H1 (cell line): Measurements from ENCODE around the gene ELP4. TPM values are rescaled to one million over a fixed set of nuclear protein-coding genes. Genes with fewer than 3 reads are reported as not detected.

Source experiments
- CTCF ChIA-PET: fragments of 300-600 bp; sonication (Branson Sonifier 250); formaldehyde crosslinking; loops from one replicate; lab custom pipeline; 2021; ENCODE audit not compliant: partially characterized antibody; lab: Charles Lee
- POLR2A ChIA-PET: fragments of 300-600 bp; sonication (Branson Sonifier 250); formaldehyde crosslinking; loops from one replicate; lab custom pipeline; 2021; ENCODE audit warnings: inconsistent platforms; ENCODE audit not compliant: partially characterized antibody; lab: Charles Lee
- DNase-seq, 2 experiments: peaks; one replicate each; pipeline versions ENCODE4 v3.0.0 to v3.0.0-alpha.2; 2010 to 2022; ENCODE audit warnings: low spot score in 2 of 2, low read depth in 1 of 2, mixed read lengths in 1 of 2
- FAIRE-seq: peaks from 2 replicates; lab custom pipeline; 2011; peaks lifted over from hg19 to GRCh38; lab: Jason Lieb, UNC
- H2AFZ ChIP-seq: 2 replicates; pipeline ENCODE4 v1.8.1; 2012; ENCODE audit warnings: low read length, inconsistent platforms
- H2AK5ac ChIP-seq: 2 replicates; pipeline ENCODE4 v1.6.1; 2013; ENCODE audit warnings: low read depth, low read length
- H2BK120ac ChIP-seq: replicated peaks from 2 replicates; pipeline ENCODE3; 2013; ENCODE audit warnings: low read depth, low read length, inconsistent platforms
- H2BK12ac ChIP-seq: 2 replicates; pipeline ENCODE4 v1.6.1; 2013; ENCODE audit warnings: low read depth, low read length
- H2BK15ac ChIP-seq: 2 replicates; pipeline ENCODE4 v1.6.1; 2013; ENCODE audit warnings: low read length
- H2BK20ac ChIP-seq: 2 replicates; pipeline ENCODE4 v1.6.1; 2013; ENCODE audit warnings: low read length
- H2BK5ac ChIP-seq: 2 replicates; pipeline ENCODE4 v1.6.1; 2013; ENCODE audit warnings: low read depth, low read length
- H3K14ac ChIP-seq: 2 replicates; pipeline ENCODE4 v1.6.1; 2013; ENCODE audit warnings: inconsistent platforms; ENCODE audit not compliant: insufficient read length
- H3K18ac ChIP-seq: 2 replicates; pipeline ENCODE4 v1.6.1; 2013; ENCODE audit warnings: low read length; ENCODE audit errors: extremely low read depth
- H3K23ac ChIP-seq: 2 replicates; pipeline ENCODE4 v1.6.1; 2013; ENCODE audit warnings: inconsistent platforms; ENCODE audit not compliant: insufficient read length
- H3K23me2 ChIP-seq: 2 replicates; pipeline ENCODE4 v1.6.1; 2013; ENCODE audit warnings: low read depth, low read length
- H3K27ac ChIP-seq: 2 replicates; pipeline ENCODE4 v1.6.1; 2011; ENCODE audit warnings: low read depth, low read length, inconsistent platforms
- H3K27me3 ChIP-seq, 4 experiments: replicated peaks in 1 of 4; 1 replicate in 1 of 4; 2 replicates in 3 of 4; pipeline versions ENCODE4 v1.6.1 to v1.8.1; 2011 to 2013; ENCODE audit warnings: low read length in 3 of 4, mild to moderate bottlenecking in 3 of 4, inconsistent platforms in 2 of 4, mixed read lengths in 2 of 4, moderate library complexity in 1 of 4; ENCODE audit not compliant: control insufficient read depth in 3 of 4, insufficient read depth in 3 of 4; ENCODE audit errors: extremely low read depth in 1 of 4
- H3K36me3 ChIP-seq, 4 experiments: 2 replicates each; pipeline versions ENCODE4 v1.6.1 to v1.8.1; 2011 to 2013; ENCODE audit warnings: mild to moderate bottlenecking in 4 of 4, low read length in 3 of 4, moderate library complexity in 2 of 4, control low read depth in 1 of 4, inconsistent platforms in 1 of 4; ENCODE audit not compliant: insufficient read depth in 4 of 4, control insufficient read depth in 2 of 4
- H3K4ac ChIP-seq: replicated peaks from 2 replicates; pipeline ENCODE3; 2013; ENCODE audit warnings: low read length, low read depth, mixed read lengths, inconsistent platforms; ENCODE audit not compliant: insufficient read length
- H3K4me1 ChIP-seq, 4 experiments: replicated peaks in 1 of 4; 1 replicate in 1 of 4; 2 replicates in 3 of 4; pipeline versions ENCODE4 v1.6.1 to v1.8.1; 2011 to 2013; ENCODE audit warnings: low read length in 3 of 4, inconsistent platforms in 2 of 4, mixed read lengths in 1 of 4; ENCODE audit not compliant: insufficient read depth in 4 of 4, control insufficient read depth in 3 of 4
- H3K4me2 ChIP-seq, 2 experiments: 2 replicates each; pipeline versions ENCODE4 v1.6.1 to v1.8.1; 2011 to 2013; ENCODE audit warnings: low read depth in 2 of 2, low read length in 2 of 2, control low read depth in 1 of 2, inconsistent platforms in 1 of 2, mild to moderate bottlenecking in 1 of 2; ENCODE audit not compliant: insufficient read depth in 1 of 2
- H3K4me3 ChIP-seq, 4 experiments: fragments of 200-600, 300-600 bp in 1 of 4; sonication (generic), shearing (Covaris generic), sonication (Bioruptor Twin) in 1 of 4; 2 replicates each; pipeline versions ENCODE4 v1.5.1 to v1.8.1; 2011 to 2016; ENCODE audit warnings: low read length in 4 of 4, low read depth in 3 of 4, control low read depth in 2 of 4, inconsistent platforms in 2 of 4, mild to moderate bottlenecking in 2 of 4, mixed read lengths in 1 of 4, moderate library complexity in 1 of 4; ENCODE audit not compliant: insufficient read depth in 2 of 4; ENCODE audit errors: extremely low read depth in 1 of 4
- H3K56ac ChIP-seq: replicated peaks from 2 replicates; pipeline ENCODE3; 2013; ENCODE audit warnings: low read depth, mild to moderate bottlenecking, mixed read lengths, low read length, inconsistent platforms; ENCODE audit not compliant: insufficient read length
- H3K79me1 ChIP-seq: 2 replicates; pipeline ENCODE4 v1.6.1; 2013; ENCODE audit warnings: low read depth, low read length, control low read depth
- H3K79me2 ChIP-seq, 2 experiments: 2 replicates each; pipeline versions ENCODE4 v1.6.1 to v1.8.1; 2012 to 2013; ENCODE audit warnings: low read length in 2 of 2, mild to moderate bottlenecking in 2 of 2, inconsistent platforms in 1 of 2; ENCODE audit not compliant: insufficient read depth in 2 of 2, control insufficient read depth in 1 of 2
- H3K9ac ChIP-seq, 4 experiments: replicated peaks in 1 of 4; 1 replicate in 1 of 4; 2 replicates in 3 of 4; pipeline versions ENCODE4 v1.6.1 to v1.8.1; 2011 to 2013; ENCODE audit warnings: low read depth in 3 of 4, low read length in 3 of 4, control low read depth in 2 of 4, mild to moderate bottlenecking in 2 of 4, moderate library complexity in 2 of 4, inconsistent platforms in 1 of 4; ENCODE audit errors: extremely low read depth in 1 of 4
- H3K9me3 ChIP-seq, 2 experiments: 2 replicates each; pipeline versions ENCODE4 v1.6.1 to v1.8.1; 2012 to 2013; ENCODE audit warnings: mild to moderate bottlenecking in 2 of 2, moderate library complexity in 2 of 2, control low read depth in 1 of 2, inconsistent platforms in 1 of 2, low read depth in 1 of 2, low read length in 1 of 2, mixed read lengths in 1 of 2; ENCODE audit not compliant: insufficient read depth in 2 of 2
- H4K20me1 ChIP-seq, 2 experiments: replicated peaks in 1 of 2; 2 replicates each; pipeline versions ENCODE3 to v1.8.1; 2011 to 2013; ENCODE audit warnings: inconsistent platforms in 2 of 2, low read length in 2 of 2, mild to moderate bottlenecking in 1 of 2; ENCODE audit not compliant: insufficient read depth in 2 of 2, control insufficient read depth in 1 of 2
- H4K5ac ChIP-seq: 2 replicates; pipeline ENCODE4 v1.6.1; 2013; ENCODE audit warnings: low read length, low read depth, mixed read lengths, inconsistent platforms; ENCODE audit not compliant: insufficient read length
- H4K8ac ChIP-seq: 2 replicates; pipeline ENCODE4 v1.8.0; 2013; ENCODE audit warnings: mild to moderate bottlenecking, moderate library complexity, low read length, inconsistent platforms; ENCODE audit not compliant: insufficient read depth; ENCODE audit errors: extremely low read depth
- H4K91ac ChIP-seq: replicated peaks from 2 replicates; pipeline ENCODE3; 2013; ENCODE audit warnings: low read length, mixed read lengths, inconsistent platforms; ENCODE audit not compliant: insufficient read length
- CBX5 ChIP-seq: fragments of 300-800, 300-1000 bp; sonication (generic); IDR thresholded peaks from 2 replicates; pipeline ENCODE4 v1.7.1; 2016; ENCODE audit warnings: antibody characterized with exemption, low read length, low read depth
- CHD1 ChIP-seq: IDR thresholded peaks from 2 replicates; pipeline ENCODE4 v1.6.1; 2012; ENCODE audit warnings: low read depth, low read length, improper control_type of control experiment
- FOSL1 ChIP-seq: IDR thresholded peaks from 2 replicates; pipeline ENCODE4 v1.6.1; 2011; ENCODE audit warnings: mild to moderate bottlenecking, low read depth, low read length, moderate library complexity; ENCODE audit not compliant: insufficient read depth
- HDAC2 ChIP-seq, 2 experiments: fragments of 300-600 bp in 1 of 2; sonication (generic) in 1 of 2; IDR thresholded peaks; 2 replicates each; pipeline ENCODE4 v1.6.1; 2011 to 2012; ENCODE audit warnings: low read depth in 2 of 2, low read length in 2 of 2, mild to moderate bottlenecking in 2 of 2, moderate library complexity in 2 of 2, borderline replicate concordance in 1 of 2, inconsistent platforms in 1 of 2
- HDAC6 ChIP-seq: IDR thresholded peaks from one replicate; pipeline ENCODE4 v1.7.1; 2012; ENCODE audit warnings: low read depth, mild to moderate bottlenecking, inconsistent platforms, low read length, moderate library complexity
- KDM5A ChIP-seq: fragments of 200-600 bp; IDR thresholded peaks from 2 replicates; pipeline ENCODE4 v1.7.1; 2012; ENCODE audit warnings: mild to moderate bottlenecking, low read length, inconsistent platforms, mixed read lengths
- RBBP5 ChIP-seq: IDR thresholded peaks from 2 replicates; pipeline ENCODE4 v1.7.1; 2012; ENCODE audit warnings: low read depth, mild to moderate bottlenecking, inconsistent platforms, low read length, moderate library complexity, borderline replicate concordance
- TAF7 ChIP-seq: optimal IDR thresholded peaks from 2 replicates; pipeline ENCODE3; 2011; ENCODE audit warnings: low read depth, mild to moderate bottlenecking, inconsistent platforms, low read length, moderate library complexity, borderline replicate concordance
- TBP ChIP-seq: IDR thresholded peaks from 2 replicates; pipeline ENCODE4 v1.6.1; 2011; ENCODE audit warnings: low read depth, low read length, improper control_type of control experiment
- ZNF274 ChIP-seq: IDR thresholded peaks from 2 replicates; pipeline ENCODE4 v1.7.0; 2012; ENCODE audit warnings: low read length, borderline replicate concordance; ENCODE audit errors: extremely low read depth
- WGBS, 2 experiments: shearing (Covaris generic) in 1 of 2; methylation state at CpG; one replicate each; pipeline versions ENCODE4 v1.1.6 to v1.1.7; 2013 to 2015; ENCODE audit warnings: low lambda C conversion rate in 2 of 2, mixed read lengths in 2 of 2, inconsistent platforms in 1 of 2, low coverage in 1 of 2, missing lambda C conversion rate in 1 of 2; ENCODE audit not compliant: insufficient replicate concordance in 2 of 2, insufficient coverage in 1 of 2, insufficient read length in 1 of 2; ENCODE audit errors: extremely low coverage in 1 of 2, missing lambda C conversion rate in 1 of 2; 5-methylcytosine and 5-hydroxymethylcytosine counted together
- polyA plus RNA-seq, 7 experiments: library from polyadenylated mRNA; depleted of rRNA in 3 of 7; stranded (reverse) in 5 of 7; unstranded in 2 of 7; fragments of >200 nt in 5 of 7; fragments of 200-250 nt in 2 of 7; gene quantifications; 1 replicate in 5 of 7; 2 replicates in 1 of 7; 4 replicates in 1 of 7; pipeline versions ENCODE4 v1.2.1 to v1.2.3, GENCODE V29; 2011 to 2013; ENCODE audit warnings: missing spikeins in 2 of 7, mixed read lengths in 2 of 7
- total RNA-seq: library from RNA; stranded (reverse); fragmentation: NEBNext Ultra II Directional; extraction: Animal tissue kit (Norgen Biotek cat#: 25700); gene quantifications from 2 replicates; pipeline ENCODE4 v1.2.1, GENCODE V29; 2021
- TF ChIP-seq, protein P1 (sequence below), 3 experiments: IDR thresholded peaks; 1 replicate in 2 of 3; 2 replicates in 1 of 3; pipeline versions ENCODE4 v1.5.1 to v1.6.1; 2011; ENCODE audit warnings: low read length in 3 of 3, mild to moderate bottlenecking in 3 of 3, inconsistent platforms in 2 of 3, low read depth in 1 of 3, moderate library complexity in 1 of 3; ENCODE audit not compliant: insufficient read depth in 1 of 3; ENCODE audit errors: control extremely low read depth in 1 of 3

Gene ELP4
- total and polyA plus RNA-seq, 2 of the 8 experiments (the other 6 are each of a cell fraction or from before 2014, with no cell fraction given): 14.0 to 18.6 TPM

DNA sequence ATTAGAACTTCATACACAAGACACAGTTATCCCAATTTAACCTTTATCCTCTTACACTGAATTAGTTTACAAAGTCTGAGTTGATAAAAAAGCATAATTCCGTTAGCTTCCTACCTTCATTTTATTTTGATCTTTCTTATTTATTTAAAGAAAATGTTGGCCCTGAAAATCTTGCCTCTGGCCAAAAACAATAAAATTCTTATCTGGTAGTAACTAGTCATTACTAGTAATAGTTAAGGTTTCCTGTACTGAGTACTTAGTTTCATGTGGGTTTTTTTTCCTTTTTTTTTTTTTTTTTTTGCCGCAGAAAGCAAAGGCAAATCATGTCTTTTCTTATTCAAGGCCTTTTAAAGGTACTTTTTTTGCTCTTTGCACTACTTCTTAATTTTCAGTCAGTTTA is 180.9 kb downstream of the ELP4 start:
- Histone ChIP-seq H4K5ac (no peak overlapping the region), H2AFZ (no peak overlapping the region), H4K8ac (no peak overlapping the region), H3K27ac (no peak overlapping the region), H3K79me2 (no peaks in the 10 kb centered on the region), H3K4me3 (no peak overlapping the region), H3K4ac (no peak overlapping the region), H4K91ac (no peak overlapping the region), H4K20me1 (no peaks in the 10 kb centered on the region), H2BK120ac (no peak overlapping the region), H3K79me1 (no peaks in the 10 kb centered on the region), H3K56ac (no peak overlapping the region), H3K9me3 (no peaks in the 10 kb centered on the region), H3K9ac (no peak overlapping the region), H2BK20ac (no peak overlapping the region), H3K4me2 (no peak overlapping the region), H3K36me3 (no peaks in the 10 kb centered on the region), H3K14ac (no peak overlapping the region), H2AK5ac (no peak overlapping the region), H3K27me3 (no peaks in the 10 kb centered on the region), H2BK5ac (no peak overlapping the region), H3K18ac (no peak overlapping the region), H2BK15ac (no peak overlapping the region), H3K4me1 (peaks cover 0 to 3% (median 0%) of the 10 kb centered on the region in 4 experiments; a peak in 1 of 7 replicates), H2BK12ac (no peak overlapping the region), H3K23ac (no peak overlapping the region), H3K23me2 (no peaks in the 10 kb centered on the region)
- ChIA-PET POLR2A (no interaction called here), CTCF (interaction anchor here (1.0 to 1.4 kb wide), 2 partner anchors 19 to 49 kb away, joined by 3 to 5 read pairs; no protein-coding TSS in a partner anchor)
- 78% methylated on average over 1 of the region's 2 CpGs; no CpG with 5 or more reads in 1 of the 2 experiments for WGBS, 2 experiments
- DNase-seq (no peak), FAIRE-seq (no peak)
- TF ChIP-seq TBP (no peak), CHD1 (no peak), KDM5A (no peak), CBX5 (no peak), FOSL1 (no peak), HDAC6 (no peak), ZNF274 (no peak), HDAC2 (IDR thresholded peaks at IDR 0.05; ENCODE audit: borderline replicate concordance in 1 of 2, low read depth in 2 of 2, low read length in 2 of 2) (no peak), RBBP5 (no peak), TAF7 (no peak)
- TF ChIP-seq, protein P1, sequence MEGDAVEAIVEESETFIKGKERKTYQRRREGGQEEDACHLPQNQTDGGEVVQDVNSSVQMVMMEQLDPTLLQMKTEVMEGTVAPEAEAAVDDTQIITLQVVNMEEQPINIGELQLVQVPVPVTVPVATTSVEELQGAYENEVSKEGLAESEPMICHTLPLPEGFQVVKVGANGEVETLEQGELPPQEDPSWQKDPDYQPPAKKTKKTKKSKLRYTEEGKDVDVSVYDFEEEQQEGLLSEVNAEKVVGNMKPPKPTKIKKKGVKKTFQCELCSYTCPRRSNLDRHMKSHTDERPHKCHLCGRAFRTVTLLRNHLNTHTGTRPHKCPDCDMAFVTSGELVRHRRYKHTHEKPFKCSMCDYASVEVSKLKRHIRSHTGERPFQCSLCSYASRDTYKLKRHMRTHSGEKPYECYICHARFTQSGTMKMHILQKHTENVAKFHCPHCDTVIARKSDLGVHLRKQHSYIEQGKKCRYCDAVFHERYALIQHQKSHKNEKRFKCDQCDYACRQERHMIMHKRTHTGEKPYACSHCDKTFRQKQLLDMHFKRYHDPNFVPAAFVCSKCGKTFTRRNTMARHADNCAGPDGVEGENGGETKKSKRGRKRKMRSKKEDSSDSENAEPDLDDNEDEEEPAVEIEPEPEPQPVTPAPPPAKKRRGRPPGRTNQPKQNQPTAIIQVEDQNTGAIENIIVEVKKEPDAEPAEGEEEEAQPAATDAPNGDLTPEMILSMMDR (IDR thresholded peaks at IDR 0.05; ENCODE audit: control extremely low read depth in 1 of 3, insufficient read depth in 1 of 3, low read depth in 1 of 3, low read length in 3 of 3): no peak
